HCT116 (cell line): ENCODE measurements around the gene FSCN2.

Source experiments
- EGR1 ChIP-seq: IDR thresholded peaks from 2 replicates; pipeline ENCODE4 v1.6.1; 2012; ENCODE audit warnings: low read depth
- EZH2 ChIP-seq: fragments of 200-600 bp; sonication (generic); IDR thresholded peaks from 2 replicates; pipeline ENCODE4 v1.6.1; 2017; ENCODE audit warnings: antibody characterized with exemption, mixed run types
- EZH2phosphoT487 ChIP-seq: fragments of 200-600 bp; IDR thresholded peaks from 2 replicates; pipeline ENCODE4 v1.6.1; 2018; ENCODE audit warnings: antibody characterized with exemption, borderline replicate concordance
- FOSL1 ChIP-seq: IDR thresholded peaks from 2 replicates; pipeline ENCODE4 v1.6.1; 2012; ENCODE audit warnings: low read depth
- POLR2A ChIP-seq: IDR thresholded peaks from 2 replicates; pipeline ENCODE4 v1.7.0; 2011; ENCODE audit warnings: borderline replicate concordance; ENCODE audit not compliant: insufficient read depth, insufficient read length; ENCODE audit errors: extremely low read depth
- POLR2AphosphoS5 ChIP-seq: IDR thresholded peaks from 2 replicates; pipeline ENCODE4 v1.6.1; 2011; ENCODE audit warnings: mild to moderate bottlenecking, low read depth, low read length, moderate library complexity
- SP1 ChIP-seq: IDR thresholded peaks from 2 replicates; pipeline ENCODE4 v1.6.1; 2012; ENCODE audit warnings: low read depth
- SRF ChIP-seq: IDR thresholded peaks from 2 replicates; pipeline ENCODE4 v1.6.1; 2012; ENCODE audit warnings: low read depth
- YY1 ChIP-seq: IDR thresholded peaks from 2 replicates; pipeline ENCODE4 v1.6.1; 2011; ENCODE audit warnings: low read length, low read depth, moderate library complexity, mild to moderate bottlenecking; ENCODE audit not compliant: insufficient replicate concordance; ENCODE audit errors: extremely low read depth
- ZNF274 ChIP-seq: fragments of 200-500 bp; sonication (Bioruptor generic); IDR thresholded peaks from 2 replicates; pipeline ENCODE4 v1.6.1; 2014; ENCODE audit warnings: mild to moderate bottlenecking, low read depth, low read length, inconsistent platforms
- TF ChIP-seq, protein P1 (sequence below), 3 experiments: fragments of 200-600 bp in 1 of 3; sonication (generic) in 1 of 3; IDR thresholded peaks in 2 of 3; conservative IDR thresholded peaks in 1 of 3; 2 replicates each; pipeline ENCODE4 v1.5.1; 2012 to 2017; ENCODE audit warnings: low read depth in 2 of 3, low read length in 2 of 3, antibody characterized with exemption in 1 of 3, borderline replicate concordance in 1 of 3, control low read depth in 1 of 3, mild to moderate bottlenecking in 1 of 3, mixed read lengths in 1 of 3, mixed run types in 1 of 3, moderate library complexity in 1 of 3; ENCODE audit not compliant: insufficient read depth in 1 of 3
- TF ChIP-seq, protein P2 (sequence below): IDR thresholded peaks from 2 replicates; pipeline ENCODE4 v1.6.1; 2012
- TF ChIP-seq, protein P3 (sequence below): IDR thresholded peaks from 2 replicates; pipeline ENCODE4 v1.6.1; 2012; ENCODE audit warnings: low read depth
- TF ChIP-seq, protein P4 (sequence below): IDR thresholded peaks from 2 replicates; pipeline ENCODE4 v1.6.1; 2012

DNA sequence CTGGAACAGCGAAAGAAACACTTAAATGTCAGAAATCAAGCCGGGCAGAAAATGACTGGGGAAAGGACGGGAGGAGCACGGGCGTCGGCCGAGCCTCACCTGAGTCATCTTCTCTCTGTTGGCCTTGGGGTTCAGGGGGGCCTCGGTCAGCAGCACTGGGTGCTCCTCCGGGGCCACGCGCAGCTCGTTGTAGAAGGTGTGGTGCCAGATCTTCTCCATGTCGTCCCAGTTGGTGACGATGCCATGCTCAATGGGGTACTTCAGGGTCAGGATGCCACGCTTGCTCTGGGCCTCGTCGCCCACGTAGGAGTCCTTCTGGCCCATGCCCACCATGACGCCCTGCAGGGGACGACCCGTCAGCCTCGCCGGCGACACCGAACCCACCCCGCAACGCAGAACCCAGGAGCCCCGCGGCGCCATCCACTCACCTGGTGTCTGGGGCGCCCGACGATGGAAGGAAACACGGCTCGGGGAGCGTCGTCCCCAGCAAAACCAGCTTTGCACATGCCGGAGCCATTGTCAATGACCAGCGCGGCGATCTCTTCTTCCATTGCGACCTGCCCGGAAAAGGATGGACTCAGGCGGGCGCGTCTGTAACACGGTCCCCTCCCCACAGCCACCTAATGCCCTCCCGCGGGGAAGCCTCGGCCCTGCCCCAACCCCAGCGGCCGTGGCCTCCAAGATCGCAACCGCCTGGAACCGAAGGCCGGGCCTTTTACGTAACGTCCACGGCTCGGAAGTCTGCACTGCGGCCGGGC, 16.2 kb upstream of the FSCN2 start:
- TF ChIP-seq POLR2A, result no peak
- TF ChIP-seq, protein P1, sequence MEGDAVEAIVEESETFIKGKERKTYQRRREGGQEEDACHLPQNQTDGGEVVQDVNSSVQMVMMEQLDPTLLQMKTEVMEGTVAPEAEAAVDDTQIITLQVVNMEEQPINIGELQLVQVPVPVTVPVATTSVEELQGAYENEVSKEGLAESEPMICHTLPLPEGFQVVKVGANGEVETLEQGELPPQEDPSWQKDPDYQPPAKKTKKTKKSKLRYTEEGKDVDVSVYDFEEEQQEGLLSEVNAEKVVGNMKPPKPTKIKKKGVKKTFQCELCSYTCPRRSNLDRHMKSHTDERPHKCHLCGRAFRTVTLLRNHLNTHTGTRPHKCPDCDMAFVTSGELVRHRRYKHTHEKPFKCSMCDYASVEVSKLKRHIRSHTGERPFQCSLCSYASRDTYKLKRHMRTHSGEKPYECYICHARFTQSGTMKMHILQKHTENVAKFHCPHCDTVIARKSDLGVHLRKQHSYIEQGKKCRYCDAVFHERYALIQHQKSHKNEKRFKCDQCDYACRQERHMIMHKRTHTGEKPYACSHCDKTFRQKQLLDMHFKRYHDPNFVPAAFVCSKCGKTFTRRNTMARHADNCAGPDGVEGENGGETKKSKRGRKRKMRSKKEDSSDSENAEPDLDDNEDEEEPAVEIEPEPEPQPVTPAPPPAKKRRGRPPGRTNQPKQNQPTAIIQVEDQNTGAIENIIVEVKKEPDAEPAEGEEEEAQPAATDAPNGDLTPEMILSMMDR (IDR thresholded peaks at IDR 0.05 in 2 of 3, conservative IDR thresholded peaks at IDR 0.05 in 1 of 3; ENCODE audit: borderline replicate concordance in 1 of 3, insufficient read depth in 1 of 3, low read depth in 2 of 3, low read length in 2 of 3), result no peak
- TF ChIP-seq EGR1, result no peak
- no peak for TF ChIP-seq FOSL1
- TF ChIP-seq SP1, result no peak
- TF ChIP-seq, protein P2, sequence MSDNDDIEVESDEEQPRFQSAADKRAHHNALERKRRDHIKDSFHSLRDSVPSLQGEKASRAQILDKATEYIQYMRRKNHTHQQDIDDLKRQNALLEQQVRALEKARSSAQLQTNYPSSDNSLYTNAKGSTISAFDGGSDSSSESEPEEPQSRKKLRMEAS, result no peak
- TF ChIP-seq EZH2, result no peak
- no peak for TF ChIP-seq EZH2phosphoT487
- TF ChIP-seq POLR2AphosphoS5, result peak; percentile 81
- TF ChIP-seq, protein P3, sequence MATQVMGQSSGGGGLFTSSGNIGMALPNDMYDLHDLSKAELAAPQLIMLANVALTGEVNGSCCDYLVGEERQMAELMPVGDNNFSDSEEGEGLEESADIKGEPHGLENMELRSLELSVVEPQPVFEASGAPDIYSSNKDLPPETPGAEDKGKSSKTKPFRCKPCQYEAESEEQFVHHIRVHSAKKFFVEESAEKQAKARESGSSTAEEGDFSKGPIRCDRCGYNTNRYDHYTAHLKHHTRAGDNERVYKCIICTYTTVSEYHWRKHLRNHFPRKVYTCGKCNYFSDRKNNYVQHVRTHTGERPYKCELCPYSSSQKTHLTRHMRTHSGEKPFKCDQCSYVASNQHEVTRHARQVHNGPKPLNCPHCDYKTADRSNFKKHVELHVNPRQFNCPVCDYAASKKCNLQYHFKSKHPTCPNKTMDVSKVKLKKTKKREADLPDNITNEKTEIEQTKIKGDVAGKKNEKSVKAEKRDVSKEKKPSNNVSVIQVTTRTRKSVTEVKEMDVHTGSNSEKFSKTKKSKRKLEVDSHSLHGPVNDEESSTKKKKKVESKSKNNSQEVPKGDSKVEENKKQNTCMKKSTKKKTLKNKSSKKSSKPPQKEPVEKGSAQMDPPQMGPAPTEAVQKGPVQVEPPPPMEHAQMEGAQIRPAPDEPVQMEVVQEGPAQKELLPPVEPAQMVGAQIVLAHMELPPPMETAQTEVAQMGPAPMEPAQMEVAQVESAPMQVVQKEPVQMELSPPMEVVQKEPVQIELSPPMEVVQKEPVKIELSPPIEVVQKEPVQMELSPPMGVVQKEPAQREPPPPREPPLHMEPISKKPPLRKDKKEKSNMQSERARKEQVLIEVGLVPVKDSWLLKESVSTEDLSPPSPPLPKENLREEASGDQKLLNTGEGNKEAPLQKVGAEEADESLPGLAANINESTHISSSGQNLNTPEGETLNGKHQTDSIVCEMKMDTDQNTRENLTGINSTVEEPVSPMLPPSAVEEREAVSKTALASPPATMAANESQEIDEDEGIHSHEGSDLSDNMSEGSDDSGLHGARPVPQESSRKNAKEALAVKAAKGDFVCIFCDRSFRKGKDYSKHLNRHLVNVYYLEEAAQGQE, result no peak
- TF ChIP-seq SRF, result no peak
- no peak for TF ChIP-seq ZNF274
- TF ChIP-seq, protein P4, sequence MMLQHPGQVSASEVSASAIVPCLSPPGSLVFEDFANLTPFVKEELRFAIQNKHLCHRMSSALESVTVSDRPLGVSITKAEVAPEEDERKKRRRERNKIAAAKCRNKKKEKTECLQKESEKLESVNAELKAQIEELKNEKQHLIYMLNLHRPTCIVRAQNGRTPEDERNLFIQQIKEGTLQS, result no peak
- no peak for TF ChIP-seq YY1
